Measurements from ENCODE around the gene PITPNC1.

GRCh38 chr17:67558740-67559380 is 181.8 kb downstream of the PITPNC1 start:
- TF ChIP-seq EP300 (IDR thresholded peaks at IDR 0.05), result no peak
- TF ChIP-seq CTCF (IDR thresholded peaks at IDR 0.05), result no peak

Data from suprapubic skin (tissue), 3 donors.